ENCODE measurements around the gene TMEM42.
"Not testable (repeated sequence)": the region's sequence is repeated elsewhere in the genome, so short reads cannot be mapped to it uniquely, and the experiment has no call there.

Gene TMEM42

DNA sequence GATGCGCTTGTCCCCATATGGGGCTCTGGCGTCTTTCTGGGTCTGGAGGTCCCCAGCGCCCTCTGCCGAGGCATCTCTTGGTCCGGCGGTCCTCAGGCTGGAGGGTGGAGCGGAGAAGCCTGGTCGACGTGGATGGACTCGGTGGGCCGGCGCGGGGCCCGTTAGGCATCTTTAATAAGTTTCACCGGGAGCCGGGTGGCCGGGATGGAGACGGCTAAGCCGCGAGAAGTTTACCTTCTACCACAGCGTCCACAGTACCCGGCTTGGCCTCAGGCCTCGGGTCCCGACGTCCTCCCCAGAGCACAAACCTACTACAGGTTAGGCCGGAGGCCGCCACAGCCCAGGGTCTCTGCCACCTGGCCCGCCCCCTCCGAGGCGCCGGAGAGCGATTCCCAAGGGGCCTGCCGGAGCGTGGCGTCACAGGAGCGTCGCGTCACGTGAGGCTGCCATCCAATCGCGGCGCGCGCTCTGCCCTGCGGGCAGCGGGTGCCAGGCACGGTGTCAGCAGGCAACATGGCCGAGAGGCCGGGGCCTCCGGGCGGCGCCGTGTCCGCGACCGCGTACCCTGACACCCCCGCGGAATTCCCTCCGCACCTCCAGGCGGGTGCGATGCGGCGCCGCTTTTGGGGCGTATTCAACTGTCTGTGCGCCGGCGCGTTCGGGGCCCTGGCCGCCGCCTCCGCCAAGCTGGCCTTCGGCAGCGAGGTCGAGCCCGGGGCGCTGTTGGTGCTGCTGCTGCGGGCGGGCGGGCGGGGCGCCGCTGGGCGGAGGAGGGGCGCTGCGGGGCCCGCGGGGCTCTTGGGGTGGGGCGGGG lies at the start of gene TMEM42:
TMEM42 (plus strand) TSS at position 501 of the 814 bp plus-strand sequence; CDS start at position 514, 13 bp downstream.
- H3K4me1 ChIP-seq (ENCODE audit: control insufficient read depth, insufficient read depth, low read length): peaks cover 7% of the 10 kb centered on the region
- peak within 1 kb of the TSS; percentile 74 for H3K9ac ChIP-seq (ENCODE audit: low read length)
- no peaks in the 10 kb centered on the region for H3K36me3 ChIP-seq (ENCODE audit: control insufficient read depth, insufficient read depth, low read length)
- H3K27me3 ChIP-seq (ENCODE audit: control insufficient read depth, insufficient read depth, low read length): no peaks in the 10 kb centered on the region
- peak within 1 kb of the TSS; percentile 86 for H3K4me3 ChIP-seq (ENCODE audit: low read length)
- peak within 1 kb of the TSS; percentile 92 for H3K27ac ChIP-seq (ENCODE audit: low read depth, low read length)

DNA sequence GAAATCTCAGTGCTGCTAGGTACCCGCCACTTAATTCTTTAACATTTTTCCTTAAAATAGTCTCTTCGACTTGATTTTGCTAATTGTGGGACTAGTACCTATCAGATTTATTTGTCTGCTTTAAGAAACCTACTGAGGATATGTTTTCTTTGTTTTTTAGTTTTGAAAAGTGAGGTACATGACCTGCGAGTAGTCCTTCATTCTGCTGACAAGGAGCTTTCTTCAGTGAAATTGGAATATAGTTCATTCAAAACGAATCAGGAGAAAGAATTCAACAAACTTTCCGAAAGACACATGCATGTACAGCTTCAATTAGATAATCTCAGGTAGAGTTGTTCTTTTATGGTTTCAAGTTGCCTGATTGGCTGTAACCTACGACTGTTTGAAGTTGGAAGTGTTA lies 47.0 kb upstream of the TMEM42 start:
- no peak overlapping the region for H3K4me3 ChIP-seq (ENCODE audit: low read length)
- H3K27ac ChIP-seq (ENCODE audit: low read depth, low read length): no peak overlapping the region
- H3K9ac ChIP-seq (ENCODE audit: low read length): no peak overlapping the region
- no peaks in the 10 kb centered on the region for H3K4me1 ChIP-seq (ENCODE audit: control insufficient read depth, insufficient read depth, low read length)
- H3K36me3 ChIP-seq (ENCODE audit: control insufficient read depth, insufficient read depth, low read length): no peaks in the 10 kb centered on the region
- H3K27me3 ChIP-seq (ENCODE audit: control insufficient read depth, insufficient read depth, low read length): no peaks in the 10 kb centered on the region

DNA sequence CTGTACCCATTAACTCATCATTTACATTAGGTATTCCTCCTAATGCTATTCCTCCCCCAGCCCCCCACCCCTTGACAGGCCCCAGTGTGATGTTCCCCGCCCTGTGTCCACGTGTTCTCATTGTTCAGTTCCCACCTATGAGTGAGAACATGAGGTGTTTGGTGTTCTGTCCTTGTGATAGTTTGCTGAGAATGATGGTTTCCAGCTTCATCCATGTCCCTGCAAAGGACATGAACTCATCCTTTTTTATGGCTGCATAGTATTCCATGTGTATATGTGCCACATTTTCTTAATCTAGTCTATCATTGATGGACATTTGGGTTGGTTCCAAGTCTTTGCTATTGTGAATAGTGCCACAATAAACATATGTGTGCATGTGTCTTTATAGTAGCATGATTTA lies 45.4 kb upstream of the TMEM42 start:
- H3K27ac ChIP-seq (ENCODE audit: low read depth, low read length); H3K27me3 ChIP-seq (ENCODE audit: control insufficient read depth, insufficient read depth, low read length): not testable (repeated sequence)

DNA sequence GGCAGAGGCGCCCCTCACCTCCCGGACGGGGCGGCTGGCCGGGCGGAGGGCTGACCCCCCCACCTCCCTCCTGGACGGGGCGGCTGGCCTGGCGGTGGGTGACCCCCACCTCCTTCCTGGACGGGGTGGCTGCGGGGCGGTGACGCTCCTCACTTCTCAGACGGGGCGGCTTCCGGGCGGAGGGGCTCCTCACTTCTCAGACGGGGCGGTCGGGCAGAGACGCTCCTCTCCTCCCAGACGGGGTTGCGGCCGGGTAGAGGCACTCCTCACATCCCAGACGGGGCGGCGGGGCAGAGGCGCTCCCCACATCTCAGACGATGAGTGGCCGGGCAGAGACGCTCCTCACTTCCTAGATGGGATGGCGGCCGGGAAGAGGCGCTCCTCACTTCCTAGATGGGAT lies 40.5 kb upstream of the TMEM42 start:
- not testable (repeated sequence) for H3K36me3 ChIP-seq (ENCODE audit: control insufficient read depth, insufficient read depth, low read length); H3K4me1 ChIP-seq (ENCODE audit: control insufficient read depth, insufficient read depth, low read length); H3K9ac ChIP-seq (ENCODE audit: low read length); H3K27me3 ChIP-seq (ENCODE audit: control insufficient read depth, insufficient read depth, low read length); H3K27ac ChIP-seq (ENCODE audit: low read depth, low read length); H3K4me3 ChIP-seq (ENCODE audit: low read length)

More for the DNA sequence above, 45.4 kb upstream of the TMEM42 start:
- H3K4me1 ChIP-seq (ENCODE audit: control insufficient read depth, insufficient read depth, low read length); H3K9ac ChIP-seq (ENCODE audit: low read length); H3K36me3 ChIP-seq (ENCODE audit: control insufficient read depth, insufficient read depth, low read length); H3K4me3 ChIP-seq (ENCODE audit: low read length): not testable (repeated sequence)

DNA sequence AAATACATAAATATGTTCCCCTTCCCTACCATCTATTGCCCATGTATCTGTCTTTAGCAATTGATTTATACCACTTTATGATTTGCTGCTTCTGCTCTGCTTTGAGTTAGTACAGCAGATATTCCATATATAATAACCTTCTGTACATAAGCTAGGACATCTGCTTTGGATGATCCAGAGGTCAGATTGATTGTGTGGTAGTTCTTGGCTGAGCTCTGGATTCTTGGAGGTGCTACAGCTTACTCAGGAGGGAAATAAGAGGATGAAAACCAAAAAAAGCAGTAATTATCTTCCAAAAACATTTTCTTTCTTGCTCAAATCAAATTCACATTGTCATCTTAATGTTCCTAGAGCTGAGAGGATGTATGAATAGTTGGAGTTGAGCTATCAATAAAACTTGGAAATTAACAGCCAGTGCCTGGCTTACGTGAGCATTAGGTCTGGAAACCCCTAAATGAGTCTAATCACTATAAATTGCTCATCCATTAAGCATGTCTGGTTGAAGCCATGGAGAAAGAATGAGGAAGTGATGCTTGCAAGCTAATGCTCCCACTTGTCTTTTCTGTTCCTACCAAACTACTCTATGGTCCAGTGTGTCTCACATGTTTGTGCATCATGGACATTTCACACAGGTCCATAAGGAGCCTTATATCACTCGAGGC lies 36.3 kb upstream of the TMEM42 start:
- H3K4me1 ChIP-seq (ENCODE audit: control insufficient read depth, insufficient read depth, low read length): no peaks in the 10 kb centered on the region
- H3K27me3 ChIP-seq (ENCODE audit: control insufficient read depth, insufficient read depth, low read length): no peaks in the 10 kb centered on the region
- H3K36me3 ChIP-seq (ENCODE audit: control insufficient read depth, insufficient read depth, low read length): no peaks in the 10 kb centered on the region
- H3K4me3 ChIP-seq (ENCODE audit: low read length): no peak overlapping the region
- H3K9ac ChIP-seq (ENCODE audit: low read length): no peak overlapping the region
- H3K27ac ChIP-seq (ENCODE audit: low read depth, low read length): no peak overlapping the region

DNA sequence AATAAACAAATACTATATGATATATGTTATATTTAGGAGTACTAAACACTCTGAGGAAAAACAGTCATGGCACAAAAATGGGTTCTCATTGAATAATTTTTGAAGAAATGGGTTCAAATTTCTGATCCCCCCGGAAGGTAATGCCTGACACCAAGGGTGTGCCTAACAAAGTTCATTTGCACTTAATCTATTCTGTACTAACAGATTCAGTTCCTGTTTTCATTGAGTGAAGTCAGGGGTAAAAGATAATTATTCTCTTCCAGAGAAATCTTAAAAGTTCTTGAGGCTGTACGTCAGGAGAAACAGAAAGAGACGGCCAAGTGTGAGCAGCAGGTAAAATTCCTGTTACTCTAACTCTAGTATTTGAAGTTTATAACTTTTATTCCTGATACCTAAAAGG lies 34.5 kb upstream of the TMEM42 start:
- no peak overlapping the region for H3K27ac ChIP-seq (ENCODE audit: low read depth, low read length)
- H3K27me3 ChIP-seq (ENCODE audit: control insufficient read depth, insufficient read depth, low read length): no peaks in the 10 kb centered on the region
- H3K4me1 ChIP-seq (ENCODE audit: control insufficient read depth, insufficient read depth, low read length): no peaks in the 10 kb centered on the region
- H3K4me3 ChIP-seq (ENCODE audit: low read length): no peak overlapping the region
- no peak overlapping the region for H3K9ac ChIP-seq (ENCODE audit: low read length)
- H3K36me3 ChIP-seq (ENCODE audit: control insufficient read depth, insufficient read depth, low read length): no peaks in the 10 kb centered on the region

DNA sequence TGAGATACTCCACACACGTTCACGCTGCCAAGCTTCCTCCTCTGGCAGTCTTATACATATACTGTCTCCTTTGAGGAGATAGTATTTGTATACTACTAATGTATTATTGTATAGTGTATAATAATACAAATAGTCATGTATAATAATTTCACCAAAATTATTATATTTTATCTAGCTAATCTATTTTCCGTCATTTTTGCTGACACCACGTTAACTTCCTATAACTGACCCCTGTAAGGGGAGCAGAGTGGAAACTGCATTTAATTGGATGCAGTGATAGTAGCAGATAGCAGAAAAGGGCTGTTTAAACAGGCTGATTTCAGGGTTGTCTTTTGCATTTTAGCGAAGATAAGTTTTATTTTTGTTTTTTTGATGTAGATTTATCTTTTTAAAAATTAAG lies 30.5 kb upstream of the TMEM42 start:
- Histone ChIP-seq H3K9ac (ENCODE audit: low read length) (no peak overlapping the region), H3K36me3 (ENCODE audit: control insufficient read depth, insufficient read depth, low read length) (no peaks in the 10 kb centered on the region), H3K27me3 (ENCODE audit: control insufficient read depth, insufficient read depth, low read length) (no peaks in the 10 kb centered on the region), H3K4me1 (ENCODE audit: control insufficient read depth, insufficient read depth, low read length) (no peaks in the 10 kb centered on the region), H3K4me3 (ENCODE audit: low read length) (no peak overlapping the region), H3K27ac (ENCODE audit: low read depth, low read length) (no peak overlapping the region)

DNA sequence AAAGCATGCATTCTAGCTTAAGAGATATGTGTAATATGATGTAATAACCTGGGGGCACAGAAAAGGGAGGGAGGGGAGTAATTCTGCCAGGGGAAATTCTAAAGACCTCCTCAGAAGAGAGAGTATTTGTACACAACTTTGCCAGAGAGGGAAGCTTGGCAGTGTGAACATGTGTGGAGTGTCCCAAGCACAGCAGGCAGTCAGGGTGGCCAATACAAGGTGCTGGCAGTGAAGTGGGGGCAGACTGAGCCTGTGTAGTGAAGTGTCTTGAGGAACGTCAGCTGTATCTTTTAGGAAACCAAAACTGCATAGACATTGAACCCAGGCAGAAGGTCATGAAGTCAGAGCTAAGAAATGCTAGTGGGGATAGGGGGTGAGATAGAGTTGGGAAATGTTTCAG lies 29.7 kb upstream of the TMEM42 start:
- H3K36me3 ChIP-seq (ENCODE audit: control insufficient read depth, insufficient read depth, low read length): no peaks in the 10 kb centered on the region
- no peak overlapping the region for H3K27ac ChIP-seq (ENCODE audit: low read depth, low read length)
- no peaks in the 10 kb centered on the region for H3K27me3 ChIP-seq (ENCODE audit: control insufficient read depth, insufficient read depth, low read length)
- H3K4me3 ChIP-seq (ENCODE audit: low read length): no peak overlapping the region
- no peak overlapping the region for H3K9ac ChIP-seq (ENCODE audit: low read length)
- no peaks in the 10 kb centered on the region for H3K4me1 ChIP-seq (ENCODE audit: control insufficient read depth, insufficient read depth, low read length)

DNA sequence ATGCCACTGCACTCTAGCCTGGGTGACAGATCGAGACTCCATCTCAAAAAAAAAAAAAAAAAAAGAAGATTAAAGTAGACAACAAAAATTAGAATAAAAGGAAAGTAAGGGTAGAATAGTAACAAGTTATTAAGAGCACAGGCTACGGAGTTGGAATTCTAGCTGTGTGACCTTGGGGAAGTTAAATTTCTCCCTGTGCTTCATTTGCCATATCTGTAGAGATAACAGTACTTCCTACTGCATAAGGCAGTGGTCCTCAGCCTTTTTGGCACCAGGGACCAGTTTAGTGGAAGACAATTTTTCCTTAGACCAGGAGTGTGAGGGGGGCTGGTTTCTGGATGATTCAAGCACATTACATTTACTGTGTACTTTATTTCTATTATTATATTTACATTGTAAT lies 28.7 kb upstream of the TMEM42 start:
- Histone ChIP-seq H3K36me3 (ENCODE audit: control insufficient read depth, insufficient read depth, low read length) (no peaks in the 10 kb centered on the region), H3K4me1 (ENCODE audit: control insufficient read depth, insufficient read depth, low read length) (no peaks in the 10 kb centered on the region), H3K27ac (ENCODE audit: low read depth, low read length) (no peak overlapping the region), H3K9ac (ENCODE audit: low read length) (no peak overlapping the region), H3K4me3 (ENCODE audit: low read length) (no peak overlapping the region), H3K27me3 (ENCODE audit: control insufficient read depth, insufficient read depth, low read length) (no peaks in the 10 kb centered on the region)

DNA sequence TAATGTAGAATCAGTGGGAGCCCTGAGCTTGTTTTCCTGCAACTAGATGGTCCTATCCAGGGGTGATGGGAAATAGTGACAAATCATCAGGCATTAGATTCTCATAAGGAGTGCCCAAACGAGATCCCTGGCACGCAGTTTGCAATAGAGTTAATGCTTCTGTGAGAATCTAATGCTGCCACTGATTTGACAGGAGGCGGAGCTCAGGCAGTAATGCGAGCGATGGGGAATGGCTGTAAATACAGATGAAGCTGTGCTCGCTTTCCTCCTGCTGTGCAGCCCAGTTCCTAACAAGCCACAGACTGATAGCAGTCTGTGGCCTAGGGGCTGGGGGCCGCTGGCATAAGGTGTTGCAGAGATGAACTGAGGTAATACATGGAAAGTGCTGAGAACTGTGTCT lies 28.3 kb upstream of the TMEM42 start:
- H3K27me3 ChIP-seq (ENCODE audit: control insufficient read depth, insufficient read depth, low read length): no peaks in the 10 kb centered on the region
- no peak overlapping the region for H3K9ac ChIP-seq (ENCODE audit: low read length)
- no peak overlapping the region for H3K4me3 ChIP-seq (ENCODE audit: low read length)
- H3K4me1 ChIP-seq (ENCODE audit: control insufficient read depth, insufficient read depth, low read length): no peaks in the 10 kb centered on the region
- H3K36me3 ChIP-seq (ENCODE audit: control insufficient read depth, insufficient read depth, low read length): no peaks in the 10 kb centered on the region
- no peak overlapping the region for H3K27ac ChIP-seq (ENCODE audit: low read depth, low read length)

DNA sequence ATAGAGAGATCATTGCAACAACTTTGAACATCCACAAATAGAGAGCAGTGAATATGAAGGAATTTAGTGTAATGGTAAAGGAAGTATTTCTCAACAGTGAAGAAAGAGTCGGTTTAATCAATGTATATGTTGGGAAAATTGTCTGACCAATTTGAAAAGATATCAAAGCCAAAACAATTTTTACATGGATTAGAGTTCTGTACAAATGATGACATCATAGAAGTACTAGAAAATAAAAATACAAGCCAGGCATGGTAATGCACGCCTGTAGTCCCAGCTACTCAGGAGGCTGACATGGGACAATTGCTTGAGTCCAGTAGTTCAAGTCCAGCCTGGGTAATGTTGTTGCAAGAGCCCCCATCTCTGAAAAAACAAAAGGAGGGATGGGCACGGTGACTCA lies 26.0 kb upstream of the TMEM42 start:
- H3K36me3 ChIP-seq (ENCODE audit: control insufficient read depth, insufficient read depth, low read length): no peaks in the 10 kb centered on the region
- no peaks in the 10 kb centered on the region for H3K4me1 ChIP-seq (ENCODE audit: control insufficient read depth, insufficient read depth, low read length)
- H3K27ac ChIP-seq (ENCODE audit: low read depth, low read length): no peak overlapping the region
- H3K27me3 ChIP-seq (ENCODE audit: control insufficient read depth, insufficient read depth, low read length): no peaks in the 10 kb centered on the region
- H3K9ac ChIP-seq (ENCODE audit: low read length): no peak overlapping the region
- no peak overlapping the region for H3K4me3 ChIP-seq (ENCODE audit: low read length)

DNA sequence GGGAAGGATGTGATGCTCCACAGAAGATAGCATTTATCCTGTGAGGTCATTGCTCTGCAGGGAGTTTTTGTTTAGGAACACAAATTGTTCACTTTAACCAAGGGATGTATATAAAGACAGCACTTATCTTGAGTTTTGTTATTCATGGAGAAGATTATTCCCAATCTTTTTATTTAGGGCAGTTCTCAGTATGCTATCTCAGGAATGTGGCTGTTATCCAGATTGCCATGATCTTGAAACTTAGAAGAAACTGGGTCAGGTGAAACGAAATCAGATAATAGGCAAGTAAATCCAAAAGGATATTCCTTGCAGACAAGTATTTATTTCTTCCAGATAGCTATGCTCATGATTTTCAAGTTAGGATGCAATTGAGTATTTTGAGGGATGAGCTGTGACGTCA lies 19.3 kb upstream of the TMEM42 start:
- no peak overlapping the region for H3K9ac ChIP-seq (ENCODE audit: low read length)
- peaks cover 5% of the 10 kb centered on the region for H3K4me1 ChIP-seq (ENCODE audit: control insufficient read depth, insufficient read depth, low read length)
- H3K27ac ChIP-seq (ENCODE audit: low read depth, low read length): no peak overlapping the region
- no peak overlapping the region for H3K4me3 ChIP-seq (ENCODE audit: low read length)
- H3K36me3 ChIP-seq (ENCODE audit: control insufficient read depth, insufficient read depth, low read length): no peaks in the 10 kb centered on the region
- no peaks in the 10 kb centered on the region for H3K27me3 ChIP-seq (ENCODE audit: control insufficient read depth, insufficient read depth, low read length)

Data from rectal smooth muscle tissue (tissue), 1 donor.